ENCODE results near the gene ACAA2. TPM values are rescaled to one million over a fixed set of nuclear protein-coding genes. Genes with fewer than 3 reads are reported as not detected.

ACAA2 gene
- total and polyA plus RNA-seq, 8 donors = 23.3 to 122 (median 36.0) TPM

DNA sequence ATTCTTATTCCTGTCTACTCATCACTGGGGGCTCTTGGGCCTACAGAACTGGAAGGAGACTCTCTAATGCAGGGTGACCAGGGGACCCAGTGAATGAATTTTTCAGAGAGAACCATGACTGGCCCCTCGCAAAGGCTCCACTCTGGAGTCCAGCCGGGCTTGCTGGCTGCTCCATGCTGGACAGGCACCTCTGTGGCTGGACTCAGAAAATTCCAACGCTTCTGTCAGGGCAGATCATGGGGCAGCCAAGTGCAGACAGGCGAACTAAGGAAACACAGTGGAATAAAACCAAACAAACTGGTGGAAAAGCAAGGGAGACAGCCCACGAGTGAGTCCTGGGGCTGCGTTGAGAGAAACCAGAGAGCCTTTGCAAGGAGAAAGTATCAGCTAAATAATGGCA lies 57.2 kb downstream of the ACAA2 start:
- DNase-seq = no peak
- H3K9me3 ChIP-seq = no peaks in the 10 kb centered on the region
- H3K4me3 ChIP-seq = no peak overlapping the region
- 73 to 96% (median 87%) methylated on average over 6 of the region's 6 CpGs for WGBS, 5 donors
- TF ChIP-seq, protein P1, sequence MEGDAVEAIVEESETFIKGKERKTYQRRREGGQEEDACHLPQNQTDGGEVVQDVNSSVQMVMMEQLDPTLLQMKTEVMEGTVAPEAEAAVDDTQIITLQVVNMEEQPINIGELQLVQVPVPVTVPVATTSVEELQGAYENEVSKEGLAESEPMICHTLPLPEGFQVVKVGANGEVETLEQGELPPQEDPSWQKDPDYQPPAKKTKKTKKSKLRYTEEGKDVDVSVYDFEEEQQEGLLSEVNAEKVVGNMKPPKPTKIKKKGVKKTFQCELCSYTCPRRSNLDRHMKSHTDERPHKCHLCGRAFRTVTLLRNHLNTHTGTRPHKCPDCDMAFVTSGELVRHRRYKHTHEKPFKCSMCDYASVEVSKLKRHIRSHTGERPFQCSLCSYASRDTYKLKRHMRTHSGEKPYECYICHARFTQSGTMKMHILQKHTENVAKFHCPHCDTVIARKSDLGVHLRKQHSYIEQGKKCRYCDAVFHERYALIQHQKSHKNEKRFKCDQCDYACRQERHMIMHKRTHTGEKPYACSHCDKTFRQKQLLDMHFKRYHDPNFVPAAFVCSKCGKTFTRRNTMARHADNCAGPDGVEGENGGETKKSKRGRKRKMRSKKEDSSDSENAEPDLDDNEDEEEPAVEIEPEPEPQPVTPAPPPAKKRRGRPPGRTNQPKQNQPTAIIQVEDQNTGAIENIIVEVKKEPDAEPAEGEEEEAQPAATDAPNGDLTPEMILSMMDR (IDR thresholded peaks at IDR 0.05) = no peak
- TF ChIP-seq POLR2AphosphoS5 (IDR thresholded peaks at IDR 0.05) (no peak), EP300 (IDR thresholded peaks at IDR 0.05) (no peak), POLR2A (IDR thresholded peaks at IDR 0.05) (no peak)
- intact Hi-C loops (cut with DNase I; ENCODE audit: low total_unique reads) = no loop called here
- H3K27ac ChIP-seq = no peak overlapping the region
- peaks cover 0 to 14% (median 0%) of the 10 kb centered on the region in 3 donors for H3K27me3 ChIP-seq
- H3K36me3 ChIP-seq = no peaks in the 10 kb centered on the region
- H3K4me1 ChIP-seq = no peaks in the 10 kb centered on the region

DNA sequence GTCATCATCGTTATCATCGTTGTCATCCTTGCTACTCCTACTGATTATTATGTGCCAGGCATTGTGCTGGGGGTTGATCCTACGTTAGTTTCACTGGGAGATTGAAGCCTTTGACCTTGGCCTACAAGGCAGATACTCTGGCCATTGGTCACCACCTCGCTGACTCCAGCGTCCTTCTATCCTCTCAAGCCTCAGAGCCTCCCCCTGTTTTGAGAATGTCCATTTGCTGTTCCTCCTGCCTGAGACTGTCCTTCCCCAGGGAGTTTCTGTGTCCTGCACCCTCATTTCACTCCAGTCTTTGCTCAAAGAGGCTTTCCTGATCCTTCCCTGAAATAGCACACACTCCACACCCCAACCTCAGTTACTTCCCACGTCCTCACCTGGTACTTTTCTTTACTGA lies 57.8 kb downstream of the ACAA2 start:
- no peak overlapping the region for H3K4me3 ChIP-seq
- peaks cover 0 to 14% (median 0%) of the 10 kb centered on the region in 3 donors for H3K27me3 ChIP-seq
- no peaks in the 10 kb centered on the region for H3K9me3 ChIP-seq
- TF ChIP-seq, protein P1 (IDR thresholded peaks at IDR 0.05) = no peak
- TF ChIP-seq POLR2A (IDR thresholded peaks at IDR 0.05) (no peak), EP300 (IDR thresholded peaks at IDR 0.05) (no peak), POLR2AphosphoS5 (IDR thresholded peaks at IDR 0.05) (no peak)
- DNase-seq = no peak
- no peaks in the 10 kb centered on the region for H3K4me1 ChIP-seq
- H3K36me3 ChIP-seq = no peaks in the 10 kb centered on the region
- intact Hi-C loops (cut with DNase I; ENCODE audit: low total_unique reads) = no loop called here
- 88 to 94% (median 90%) methylated on average over 6 of the region's 6 CpGs for WGBS, 5 donors
- H3K27ac ChIP-seq = no peak overlapping the region

DNA sequence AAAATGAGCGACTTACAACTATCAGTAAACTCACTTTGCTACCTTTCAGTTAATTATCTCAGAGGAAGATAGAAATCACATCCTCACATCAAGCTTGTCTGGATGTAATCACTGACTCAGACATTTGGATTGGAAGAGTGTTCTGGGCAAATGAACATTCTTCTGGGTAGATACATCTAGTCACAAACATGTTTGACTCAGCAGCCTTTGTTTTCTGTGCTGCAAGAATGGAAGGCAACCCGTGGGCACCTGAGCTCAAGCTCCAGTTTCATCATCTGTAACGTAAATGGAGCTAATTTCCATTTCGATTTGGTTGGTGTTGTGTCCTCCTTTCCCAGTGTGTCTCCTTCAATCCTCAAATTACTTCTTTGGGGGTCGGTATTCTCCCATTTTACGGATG lies 58.5 kb downstream of the ACAA2 start:
- no peaks in the 10 kb centered on the region for H3K36me3 ChIP-seq
- intact Hi-C loops (cut with DNase I; ENCODE audit: low total_unique reads) = no loop called here
- no peak overlapping the region for H3K27ac ChIP-seq
- no peak overlapping the region for H3K4me3 ChIP-seq
- no peaks in the 10 kb centered on the region for H3K4me1 ChIP-seq
- no peak for TF ChIP-seq EP300 (IDR thresholded peaks at IDR 0.05)
- TF ChIP-seq POLR2AphosphoS5 (IDR thresholded peaks at IDR 0.05) = no peak
- no peak for TF ChIP-seq POLR2A (IDR thresholded peaks at IDR 0.05)
- TF ChIP-seq, protein P1 (IDR thresholded peaks at IDR 0.05) = no peak
- 84 to 92% (median 89%) methylated on average over 6 of the region's 6 CpGs for WGBS, 5 donors
- no peaks in the 10 kb centered on the region for H3K9me3 ChIP-seq
- peaks cover 0 to 10% (median 0%) of the 10 kb centered on the region in 3 donors for H3K27me3 ChIP-seq
- DNase-seq = no peak

DNA sequence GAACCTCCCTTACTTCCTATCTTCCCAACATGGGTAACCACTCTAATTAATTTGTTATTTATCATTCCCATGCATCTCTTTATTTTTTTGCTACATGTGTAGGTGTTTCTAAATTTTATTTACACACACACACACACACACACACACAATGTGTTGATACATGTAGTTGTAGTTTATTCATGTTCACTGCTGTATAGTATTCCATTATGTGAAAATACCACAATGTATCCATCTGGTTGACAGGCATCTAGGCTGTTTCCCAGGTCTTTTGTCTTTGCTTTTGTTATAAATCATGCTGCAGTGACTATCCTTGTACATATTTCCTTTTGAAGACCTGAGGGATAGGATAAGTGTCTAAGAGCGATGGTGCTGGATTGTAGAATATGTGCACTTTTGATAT lies 59.7 kb downstream of the ACAA2 start:
- Histone ChIP-seq H3K4me1 (no peaks in the 10 kb centered on the region), H3K36me3 (no peaks in the 10 kb centered on the region), H3K4me3 (no peak overlapping the region), H3K9me3 (no peaks in the 10 kb centered on the region), H3K27ac (no peak overlapping the region), H3K27me3 (peaks cover 0 to 6% (median 0%) of the 10 kb centered on the region in 3 donors)
- intact Hi-C loops (cut with DNase I; ENCODE audit: low total_unique reads) = no loop called here
- TF ChIP-seq, protein P1 (IDR thresholded peaks at IDR 0.05) = no peak
- TF ChIP-seq POLR2A (IDR thresholded peaks at IDR 0.05) (no peak), EP300 (IDR thresholded peaks at IDR 0.05) (no peak), POLR2AphosphoS5 (IDR thresholded peaks at IDR 0.05) (no peak)
- no peak for DNase-seq
- 93 to 100% (median 97%) methylated on average over 1 of the region's 1 CpG for WGBS, 5 donors
